ENCODE data around the gene DBR1. TPM values are rescaled to one million over a fixed set of nuclear protein-coding genes. Genes with fewer than 3 reads are reported as not detected.

Gene DBR1, protein sequence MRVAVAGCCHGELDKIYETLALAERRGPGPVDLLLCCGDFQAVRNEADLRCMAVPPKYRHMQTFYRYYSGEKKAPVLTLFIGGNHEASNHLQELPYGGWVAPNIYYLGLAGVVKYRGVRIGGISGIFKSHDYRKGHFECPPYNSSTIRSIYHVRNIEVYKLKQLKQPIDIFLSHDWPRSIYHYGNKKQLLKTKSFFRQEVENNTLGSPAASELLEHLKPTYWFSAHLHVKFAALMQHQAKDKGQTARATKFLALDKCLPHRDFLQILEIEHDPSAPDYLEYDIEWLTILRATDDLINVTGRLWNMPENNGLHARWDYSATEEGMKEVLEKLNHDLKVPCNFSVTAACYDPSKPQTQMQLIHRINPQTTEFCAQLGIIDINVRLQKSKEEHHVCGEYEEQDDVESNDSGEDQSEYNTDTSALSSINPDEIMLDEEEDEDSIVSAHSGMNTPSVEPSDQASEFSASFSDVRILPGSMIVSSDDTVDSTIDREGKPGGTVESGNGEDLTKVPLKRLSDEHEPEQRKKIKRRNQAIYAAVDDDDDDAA
- total RNA-seq (2022; extraction: Qiagen RNA extraction), result 12.2 to 14.6 TPM (median 12.8 TPM) in 5 replicates

DNA sequence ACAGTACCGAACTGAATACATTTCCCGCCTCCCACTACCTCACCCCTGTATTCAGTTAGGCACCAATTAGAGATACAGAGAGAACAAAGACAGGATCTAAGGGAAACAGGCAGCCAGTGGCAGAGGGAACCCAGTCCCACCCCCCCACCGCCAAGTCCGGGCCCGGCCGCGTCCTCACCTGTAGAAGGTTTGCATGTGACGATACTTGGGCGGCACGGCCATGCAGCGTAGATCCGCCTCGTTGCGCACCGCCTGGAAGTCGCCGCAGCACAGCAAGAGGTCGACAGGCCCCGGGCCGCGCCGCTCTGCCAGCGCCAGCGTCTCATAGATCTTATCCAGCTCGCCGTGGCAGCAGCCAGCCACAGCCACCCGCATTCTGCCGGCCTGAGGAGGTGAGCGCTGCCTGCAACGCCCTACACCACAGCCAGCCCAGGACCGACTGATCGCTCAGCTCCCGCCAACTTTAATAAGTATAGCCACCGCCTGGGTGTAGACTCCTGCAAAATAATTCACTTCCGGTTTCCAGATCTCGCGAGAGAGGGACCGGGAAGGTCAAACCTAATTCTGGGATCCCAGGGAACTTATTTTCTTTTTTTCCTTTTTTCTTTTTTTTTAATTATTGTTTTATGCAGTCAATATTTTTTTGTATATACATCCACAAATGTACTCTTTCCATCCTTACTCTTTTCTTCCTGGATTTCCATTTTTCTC is at the start of gene DBR1:
DBR1 (minus strand) TSS at position 501 of the 711 bp plus-strand sequence; CDS start at position 375, 126 bp downstream.

DNA sequence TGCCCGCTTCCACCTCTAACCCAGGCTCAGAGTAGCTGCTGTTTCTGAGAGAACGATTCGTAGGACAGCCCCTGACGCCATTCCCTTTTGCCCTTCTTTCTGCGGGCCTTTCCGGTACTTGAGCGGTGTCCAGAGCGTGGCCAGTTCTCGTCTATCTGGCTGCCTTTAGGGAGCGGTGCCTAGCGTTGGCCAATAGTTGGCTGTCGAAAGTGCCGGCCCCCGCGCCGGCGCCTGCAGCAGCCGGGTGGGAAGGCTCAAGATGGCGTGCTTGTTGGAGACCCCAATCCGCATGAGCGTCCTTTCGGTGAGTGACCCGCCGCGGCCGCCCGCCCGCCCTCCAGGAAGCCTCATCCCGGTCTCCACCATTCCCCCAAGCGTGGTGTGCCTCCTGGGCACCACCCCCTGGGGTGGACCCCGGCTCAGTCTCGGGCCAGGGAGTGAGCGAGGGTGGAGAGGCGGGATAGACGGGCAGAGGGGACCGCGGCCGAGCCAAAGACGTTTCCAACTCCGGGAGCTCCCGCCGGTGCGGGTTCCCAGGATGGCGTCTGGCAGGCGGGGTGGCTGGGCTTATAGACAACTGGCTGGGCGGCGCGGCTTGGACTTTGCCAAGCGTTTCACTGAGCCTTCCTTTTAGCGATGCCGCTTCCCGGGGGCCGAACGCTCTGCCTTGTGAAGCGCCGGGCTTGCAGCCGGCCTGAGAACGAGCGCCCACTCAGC is 12.7 kb upstream of the DBR1 start, which contains the start of gene ARMC8:
ARMC8 (plus strand) TSS at position 6 of the 717 bp plus-strand sequence; CDS start at position 260, 254 bp downstream.

DNA sequence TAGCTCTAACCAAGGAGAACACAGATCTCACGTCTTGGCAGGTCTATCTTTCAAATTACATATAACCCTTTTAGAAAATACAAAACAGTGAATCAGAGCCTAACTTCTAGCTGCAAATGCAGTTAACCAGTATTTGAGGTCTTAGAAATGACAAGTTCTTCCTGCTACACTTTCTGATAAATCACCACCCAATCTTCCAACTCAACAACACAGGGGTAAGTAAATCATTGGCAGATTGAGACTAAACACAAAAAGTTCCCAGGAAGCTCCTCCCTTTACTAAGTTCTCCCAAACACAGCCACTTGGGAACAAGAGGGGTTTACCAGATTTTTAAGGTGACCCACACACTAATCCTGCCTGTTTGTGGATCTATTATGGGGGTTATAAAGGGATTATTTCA is 42.5 kb downstream of the DBR1 start, which contains the start of gene A4GNT:
A4GNT (minus strand) TSS at position 152 of the 400 bp plus-strand sequence. CDS start 1,134 bp downstream, outside the sequence.

DNA sequence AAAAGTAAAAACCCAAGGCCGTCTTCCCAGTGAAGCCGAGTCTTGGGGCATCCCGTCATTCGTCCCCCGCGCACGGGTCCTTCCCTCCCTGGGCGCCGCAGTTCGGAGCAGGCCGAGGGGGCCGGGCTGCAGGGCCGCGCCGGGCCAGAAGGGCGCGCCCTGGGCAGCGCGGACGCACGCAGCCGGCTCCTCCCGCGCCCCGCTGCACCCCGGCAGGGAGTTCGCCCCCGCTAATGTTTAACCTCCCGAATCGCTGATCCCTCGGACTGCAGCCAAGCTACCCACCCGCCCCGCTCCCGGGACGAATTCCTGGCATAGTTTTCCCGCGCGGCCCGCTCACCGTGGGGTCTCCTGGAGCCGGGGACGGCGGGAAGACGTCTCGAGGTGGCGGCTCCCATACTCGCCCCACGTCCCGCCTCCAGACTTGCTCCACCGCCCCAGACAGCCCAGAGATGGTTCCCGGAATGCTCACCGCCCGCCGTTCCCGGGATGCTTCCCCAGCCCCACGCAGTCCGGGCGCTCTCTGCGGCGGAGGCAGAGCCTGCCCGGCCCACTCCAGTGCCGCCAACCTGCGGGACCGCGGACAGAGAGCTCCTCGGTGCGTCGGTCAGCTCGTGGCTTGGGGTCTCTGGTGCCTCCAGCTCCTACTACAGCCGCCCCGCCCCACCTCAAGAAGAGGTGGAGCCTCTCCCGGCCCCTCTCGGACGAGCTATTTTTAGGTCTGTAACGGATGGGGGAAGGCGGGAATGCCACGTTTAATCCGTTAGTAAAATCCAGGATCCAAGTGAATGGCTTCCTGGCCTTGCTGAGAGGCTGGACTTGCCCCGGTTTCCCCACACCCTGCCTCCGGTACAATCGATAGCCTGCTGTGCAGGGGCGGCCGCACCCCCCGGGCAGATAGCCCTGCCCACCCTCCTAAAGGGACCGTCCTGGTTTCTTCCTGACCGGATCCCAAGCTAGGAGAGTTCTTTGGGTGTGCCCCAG is 59.4 kb downstream of the DBR1 start, which contains the start of gene DZIP1L:
DZIP1L (minus strand) TSS at position 621 of the 984 bp plus-strand sequence. CDS start 11,637 bp downstream, outside the sequence.

Other genes starting within 250 kb of the DBR1 start
- not detected in 5 replicates for gene CLDN18, start 164.8 kb downstream of the DBR1 start, total RNA-seq (2022; extraction: Qiagen RNA extraction)
- gene DZIP1L, start 59.3 kb downstream of the DBR1 start, total RNA-seq (2022; extraction: Qiagen RNA extraction), result 9.2 to 11.7 TPM (median 11.0 TPM) in 5 replicates
- gene A4GNT, start 42.5 kb downstream of the DBR1 start, total RNA-seq (2022; extraction: Qiagen RNA extraction), result not detected in 5 replicates
- gene ARMC8, start 12.4 kb upstream of the DBR1 start, total RNA-seq (2022; extraction: Qiagen RNA extraction), result 35.8 to 49.3 TPM (median 41.0 TPM) in 5 replicates
- not detected in 5 replicates for gene NME9, start 154.9 kb upstream of the DBR1 start, total RNA-seq (2022; extraction: Qiagen RNA extraction)
- 6.3 to 9.5 TPM (median 8.2 TPM) in 5 replicates for gene MRAS, start 173.7 kb upstream of the DBR1 start, total RNA-seq (2022; extraction: Qiagen RNA extraction)

Measured in A549 treated with AZD2906 at 1 μM for 4 hours (cell line).